ENCODE results near the gene SCARB2.

DNA sequence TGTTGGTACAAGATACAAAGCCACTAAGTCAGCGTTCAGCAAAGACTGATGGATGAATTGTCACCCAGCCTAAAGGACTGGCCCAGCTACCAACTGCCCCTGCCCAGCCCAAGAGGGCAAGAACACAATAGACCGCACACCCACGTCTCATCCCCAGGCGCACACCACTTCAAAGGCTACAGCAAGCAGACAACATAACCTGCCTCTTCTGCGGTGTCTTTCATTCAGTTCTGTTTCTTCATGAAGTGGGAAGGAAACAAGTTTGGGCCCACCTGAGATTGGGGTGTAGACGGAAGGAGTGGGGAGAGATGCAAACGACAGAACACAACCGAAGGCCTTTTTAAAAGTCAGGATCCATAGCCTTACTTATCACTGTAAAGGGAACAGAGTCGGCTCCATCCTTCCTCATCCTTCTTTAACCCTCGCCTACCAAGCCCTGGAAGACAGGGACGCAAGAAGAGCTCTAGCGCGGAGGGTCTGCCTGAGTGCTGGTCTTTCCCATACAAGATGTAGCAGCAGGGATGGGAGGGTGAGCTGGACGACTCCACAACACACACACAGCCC is 691 bp downstream of the SCARB2 start:
- TF ChIP-seq, protein P1, sequence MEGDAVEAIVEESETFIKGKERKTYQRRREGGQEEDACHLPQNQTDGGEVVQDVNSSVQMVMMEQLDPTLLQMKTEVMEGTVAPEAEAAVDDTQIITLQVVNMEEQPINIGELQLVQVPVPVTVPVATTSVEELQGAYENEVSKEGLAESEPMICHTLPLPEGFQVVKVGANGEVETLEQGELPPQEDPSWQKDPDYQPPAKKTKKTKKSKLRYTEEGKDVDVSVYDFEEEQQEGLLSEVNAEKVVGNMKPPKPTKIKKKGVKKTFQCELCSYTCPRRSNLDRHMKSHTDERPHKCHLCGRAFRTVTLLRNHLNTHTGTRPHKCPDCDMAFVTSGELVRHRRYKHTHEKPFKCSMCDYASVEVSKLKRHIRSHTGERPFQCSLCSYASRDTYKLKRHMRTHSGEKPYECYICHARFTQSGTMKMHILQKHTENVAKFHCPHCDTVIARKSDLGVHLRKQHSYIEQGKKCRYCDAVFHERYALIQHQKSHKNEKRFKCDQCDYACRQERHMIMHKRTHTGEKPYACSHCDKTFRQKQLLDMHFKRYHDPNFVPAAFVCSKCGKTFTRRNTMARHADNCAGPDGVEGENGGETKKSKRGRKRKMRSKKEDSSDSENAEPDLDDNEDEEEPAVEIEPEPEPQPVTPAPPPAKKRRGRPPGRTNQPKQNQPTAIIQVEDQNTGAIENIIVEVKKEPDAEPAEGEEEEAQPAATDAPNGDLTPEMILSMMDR (IDR thresholded peaks at IDR 0.05), result no peak
- no peak for TF ChIP-seq POLR2A (IDR thresholded peaks at IDR 0.05)
